HepG2 (cell line): ENCODE results near the gene LAMB2. TPM values are rescaled to one million over a fixed set of nuclear protein-coding genes. Genes with fewer than 3 reads are reported as not detected.

Experiments
- FOSL1 ChIP-seq: sonication (generic); formaldehyde crosslinking; IDR thresholded peaks from 2 replicates; pipeline ENCODE4 v1.9.0; 2021; ENCODE audit warnings: missing genetic modification reagents, borderline replicate concordance
- HOXA9 ChIP-seq: sonication (generic); formaldehyde crosslinking; IDR thresholded peaks from 2 replicates; pipeline ENCODE4 v1.8.1; 2022; ENCODE audit warnings: missing genetic modification reagents, mild to moderate bottlenecking, moderate library complexity, borderline replicate concordance
- KLF9 ChIP-seq: IDR thresholded peaks from 2 replicates; pipeline ENCODE4 v1.6.1; 2016; ENCODE audit warnings: low read depth
- KMT2A ChIP-seq: sonication (generic); formaldehyde crosslinking; IDR thresholded peaks from 2 replicates; pipeline ENCODE4 v1.4.0; 2020; ENCODE audit warnings: missing genetic modification reagents
- ONECUT2 ChIP-seq: sonication (generic); formaldehyde crosslinking; IDR thresholded peaks from 2 replicates; pipeline ENCODE4 v1.4.0; 2020; ENCODE audit warnings: missing genetic modification reagents
- TIGD3 ChIP-seq: sonication (generic); formaldehyde crosslinking; IDR thresholded peaks from 2 replicates; pipeline ENCODE4 v1.5.1; 2020; ENCODE audit warnings: mild to moderate bottlenecking, missing genetic modification reagents, borderline replicate concordance
- ZBTB37 ChIP-seq: sonication (generic); formaldehyde crosslinking; IDR thresholded peaks from 2 replicates; pipeline ENCODE4 v1.4.0; 2020; ENCODE audit warnings: mild to moderate bottlenecking, missing genetic modification reagents
- ZNF230 ChIP-seq: sonication (generic); formaldehyde crosslinking; IDR thresholded peaks from 2 replicates; pipeline ENCODE4 v1.4.0; 2020; ENCODE audit warnings: mild to moderate bottlenecking, missing genetic modification reagents
- ZNF343 ChIP-seq: sonication (generic); formaldehyde crosslinking; IDR thresholded peaks from 2 replicates; pipeline ENCODE4 v1.4.0; 2020; ENCODE audit warnings: mild to moderate bottlenecking, missing genetic modification reagents
- ZNF382 ChIP-seq: sonication (generic); formaldehyde crosslinking; IDR thresholded peaks from 2 replicates; pipeline ENCODE4 v1.5.0; 2020; ENCODE audit warnings: missing genetic modification reagents, mild to moderate bottlenecking, borderline replicate concordance
- ZNF567 ChIP-seq: sonication (generic); formaldehyde crosslinking; IDR thresholded peaks from 2 replicates; pipeline ENCODE4 v1.8.1; 2023; ENCODE audit warnings: mild to moderate bottlenecking, missing genetic modification reagents, borderline replicate concordance
- ZNF570 ChIP-seq: sonication (generic); formaldehyde crosslinking; IDR thresholded peaks from 2 replicates; pipeline ENCODE4 v1.4.0; 2020; ENCODE audit warnings: mild to moderate bottlenecking, missing genetic modification reagents, borderline replicate concordance
- ZNF883 ChIP-seq: sonication (generic); formaldehyde crosslinking; IDR thresholded peaks from 2 replicates; pipeline ENCODE4 v1.5.1; 2020; ENCODE audit warnings: mild to moderate bottlenecking, missing genetic modification reagents; ENCODE audit errors: not compliant biosample characterization
- polyA plus RNA-seq, 8 experiments: library from polyadenylated mRNA; depleted of rRNA in 3 of 8; stranded (reverse) in 7 of 8; unstranded in 1 of 8; fragments of >200 nt; fragmentation: Illumina TruSeq in 4 of 8; extraction: Trizol in 4 of 8; gene quantifications; 2 replicates each; pipeline versions ENCODE4 v1.2.1 to v1.2.3, GENCODE V29; 2011 to 2016; ENCODE audit warnings: low read depth in 4 of 8, missing spikeins in 1 of 8, mixed read lengths in 1 of 8; ENCODE audit not compliant: insufficient read depth in 1 of 8
- total RNA-seq, 5 experiments: library from RNA; depleted of rRNA; stranded (reverse); fragments of >200 nt; fragmentation: Illumina TruSeq; extraction: Trizol; gene quantifications; 2 replicates each; pipeline ENCODE4 v1.2.3, GENCODE V29; 2016; ENCODE audit warnings: low read depth in 1 of 5
- TF ChIP-seq, protein P1 (sequence below): sonication (generic); formaldehyde crosslinking; IDR thresholded peaks from 2 replicates; pipeline ENCODE4 v1.8.0; 2022; ENCODE audit warnings: missing genetic modification reagents, mild to moderate bottlenecking, inconsistent platforms, borderline replicate concordance
- TF ChIP-seq, protein P2 (sequence below): sonication (generic); formaldehyde crosslinking; IDR thresholded peaks from 2 replicates; pipeline ENCODE4 v1.4.0; 2020; ENCODE audit warnings: missing genetic modification reagents, borderline replicate concordance
- TF ChIP-seq, protein P3 (sequence below): sonication (generic); formaldehyde crosslinking; IDR thresholded peaks from 2 replicates; pipeline ENCODE4 v1.5.0; 2020; ENCODE audit warnings: missing genetic modification reagents
- TF ChIP-seq, protein P4 (sequence below): sonication (generic); formaldehyde crosslinking; IDR thresholded peaks from 2 replicates; pipeline ENCODE4 v1.4.0; 2020; ENCODE audit warnings: mild to moderate bottlenecking, missing genetic modification reagents

LAMB2 gene
- total and polyA plus RNA-seq, 2 of the 13 experiments (the other 11 are each of a cell fraction or from before 2014, with no cell fraction given) = 208 to 443 TPM

- TF ChIP-seq TIGD3 (no peak), ZNF570 (no peak), ZNF567 (CRISPR knock-in tag) (no peak), HOXA9 (no peak), KLF9 (no peak), ZNF343 (CRISPR knock-in tag) (peak; percentile 63), FOSL1 (CRISPR knock-in tag) (no peak), ONECUT2 (CRISPR knock-in tag) (no peak), KMT2A (no peak; the same call in 1 of the 2 replicates), ZBTB37 (CRISPR knock-in tag) (no peak), ZNF382 (CRISPR knock-in tag) (no peak), ZNF883 (CRISPR knock-in tag) (peak; percentile 65), ZNF230 (0 out of 2 replicates have a peak, but pooled peaks have one; percentile 59)
- TF ChIP-seq, protein P1, sequence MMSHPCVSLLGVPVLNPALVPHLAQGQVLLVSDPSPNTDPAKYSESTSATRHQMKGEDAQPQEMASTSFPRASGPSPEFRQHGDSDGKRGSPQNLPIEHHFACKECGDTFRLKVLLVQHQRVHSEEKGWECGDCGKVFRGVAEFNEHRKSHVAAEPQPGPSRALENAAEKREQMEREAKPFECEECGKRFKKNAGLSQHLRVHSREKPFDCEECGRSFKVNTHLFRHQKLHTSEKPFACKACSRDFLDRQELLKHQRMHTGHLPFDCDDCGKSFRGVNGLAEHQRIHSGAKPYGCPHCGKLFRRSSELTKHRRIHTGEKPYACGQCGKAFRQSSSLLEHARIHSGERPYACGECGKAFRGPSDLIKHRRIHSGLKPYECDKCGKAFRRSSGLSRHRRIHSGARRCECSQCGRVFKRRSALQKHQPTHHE = no peak
- TF ChIP-seq, protein P2, sequence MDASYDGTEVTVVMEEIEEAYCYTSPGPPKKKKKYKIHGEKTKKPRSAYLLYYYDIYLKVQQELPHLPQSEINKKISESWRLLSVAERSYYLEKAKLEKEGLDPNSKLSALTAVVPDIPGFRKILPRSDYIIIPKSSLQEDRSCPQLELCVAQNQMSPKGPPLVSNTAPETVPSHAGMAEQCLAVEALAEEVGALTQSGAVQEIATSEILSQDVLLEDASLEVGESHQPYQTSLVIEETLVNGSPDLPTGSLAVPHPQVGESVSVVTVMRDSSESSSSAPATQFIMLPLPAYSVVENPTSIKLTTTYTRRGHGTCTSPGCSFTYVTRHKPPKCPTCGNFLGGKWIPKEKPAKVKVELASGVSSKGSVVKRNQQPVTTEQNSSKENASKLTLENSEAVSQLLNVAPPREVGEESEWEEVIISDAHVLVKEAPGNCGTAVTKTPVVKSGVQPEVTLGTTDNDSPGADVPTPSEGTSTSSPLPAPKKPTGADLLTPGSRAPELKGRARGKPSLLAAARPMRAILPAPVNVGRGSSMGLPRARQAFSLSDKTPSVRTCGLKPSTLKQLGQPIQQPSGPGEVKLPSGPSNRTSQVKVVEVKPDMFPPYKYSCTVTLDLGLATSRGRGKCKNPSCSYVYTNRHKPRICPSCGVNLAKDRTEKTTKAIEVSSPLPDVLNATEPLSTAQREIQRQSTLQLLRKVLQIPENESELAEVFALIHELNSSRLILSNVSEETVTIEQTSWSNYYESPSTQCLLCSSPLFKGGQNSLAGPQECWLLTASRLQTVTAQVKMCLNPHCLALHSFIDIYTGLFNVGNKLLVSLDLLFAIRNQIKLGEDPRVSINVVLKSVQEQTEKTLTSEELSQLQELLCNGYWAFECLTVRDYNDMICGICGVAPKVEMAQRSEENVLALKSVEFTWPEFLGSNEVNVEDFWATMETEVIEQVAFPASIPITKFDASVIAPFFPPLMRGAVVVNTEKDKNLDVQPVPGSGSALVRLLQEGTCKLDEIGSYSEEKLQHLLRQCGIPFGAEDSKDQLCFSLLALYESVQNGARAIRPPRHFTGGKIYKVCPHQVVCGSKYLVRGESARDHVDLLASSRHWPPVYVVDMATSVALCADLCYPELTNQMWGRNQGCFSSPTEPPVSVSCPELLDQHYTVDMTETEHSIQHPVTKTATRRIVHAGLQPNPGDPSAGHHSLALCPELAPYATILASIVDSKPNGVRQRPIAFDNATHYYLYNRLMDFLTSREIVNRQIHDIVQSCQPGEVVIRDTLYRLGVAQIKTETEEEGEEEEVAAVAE (CRISPR knock-in tag) = no peak
- TF ChIP-seq, protein P3, sequence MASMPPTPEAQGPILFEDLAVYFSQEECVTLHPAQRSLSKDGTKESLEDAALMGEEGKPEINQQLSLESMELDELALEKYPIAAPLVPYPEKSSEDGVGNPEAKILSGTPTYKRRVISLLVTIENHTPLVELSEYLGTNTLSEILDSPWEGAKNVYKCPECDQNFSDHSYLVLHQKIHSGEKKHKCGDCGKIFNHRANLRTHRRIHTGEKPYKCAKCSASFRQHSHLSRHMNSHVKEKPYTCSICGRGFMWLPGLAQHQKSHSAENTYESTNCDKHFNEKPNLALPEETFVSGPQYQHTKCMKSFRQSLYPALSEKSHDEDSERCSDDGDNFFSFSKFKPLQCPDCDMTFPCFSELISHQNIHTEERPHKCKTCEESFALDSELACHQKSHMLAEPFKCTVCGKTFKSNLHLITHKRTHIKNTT (CRISPR knock-in tag) = no peak
- TF ChIP-seq, protein P4, sequence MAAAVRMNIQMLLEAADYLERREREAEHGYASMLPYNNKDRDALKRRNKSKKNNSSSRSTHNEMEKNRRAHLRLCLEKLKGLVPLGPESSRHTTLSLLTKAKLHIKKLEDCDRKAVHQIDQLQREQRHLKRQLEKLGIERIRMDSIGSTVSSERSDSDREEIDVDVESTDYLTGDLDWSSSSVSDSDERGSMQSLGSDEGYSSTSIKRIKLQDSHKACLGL (CRISPR knock-in tag) = no peak
Observed at GRCh38 chr3:49165771-49166751, 33.2 kb upstream of the LAMB2 start, which contains the start of gene CCDC71 (continued).
